Activated CD8-positive, alpha-beta memory T cell treated with anti-CD3 and anti-CD28 coated beads, Interleukin-2, amount 50 U/mL, for 24 hours (primary cell): ENCODE measurements around the gene GIMAP1.

Source experiments
- DNase-seq: peaks from one replicate; pipeline ENCODE4 v3.0.0-alpha.2; 2020; ENCODE audit errors: extremely low read depth

The GIMAP1 gene

DNA sequence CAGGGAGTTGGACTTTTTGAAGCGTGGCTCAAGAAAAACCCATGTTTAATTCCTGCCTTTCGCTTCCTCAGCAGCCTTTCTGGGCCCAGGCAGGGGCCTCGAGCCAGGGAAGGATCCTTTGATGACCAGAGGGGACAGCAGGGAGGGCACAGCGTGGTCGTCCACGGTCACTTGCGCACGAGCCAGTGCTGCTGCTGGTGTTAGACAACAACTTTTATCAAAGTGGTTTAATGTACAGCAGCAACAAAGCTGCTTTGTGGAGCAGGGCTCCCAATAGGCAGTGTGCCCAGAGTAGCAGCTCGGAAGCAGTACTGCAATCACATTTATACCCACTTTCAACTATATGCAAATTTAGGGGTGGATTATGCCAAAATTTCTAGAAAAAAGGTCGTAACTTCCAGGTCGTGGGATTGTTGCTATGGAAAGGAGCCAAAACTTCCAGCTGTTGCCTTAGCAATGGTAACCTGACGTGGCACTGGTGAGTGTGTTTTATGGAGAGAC lies 6.1 kb downstream of the GIMAP1 start:
- DNase-seq = no peak

DNA sequence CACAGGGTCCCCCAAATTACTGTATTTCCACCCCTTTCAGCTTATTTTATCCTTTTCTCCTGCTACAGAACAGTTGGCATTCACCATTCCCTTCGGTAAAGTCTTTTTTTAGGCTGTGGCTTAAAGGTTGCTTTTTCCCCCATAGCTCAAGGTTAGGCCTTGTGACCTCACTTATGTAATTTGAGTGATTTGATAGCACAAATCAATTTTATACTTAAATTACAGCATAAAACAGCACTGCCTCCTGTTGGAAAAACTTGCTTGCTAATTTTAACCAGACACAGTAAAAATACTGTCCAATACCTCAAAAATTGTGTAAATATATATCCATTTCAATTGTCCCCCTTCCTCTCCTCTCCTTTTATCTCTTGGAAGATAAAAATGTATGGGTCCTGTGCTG lies 7.1 kb downstream of the GIMAP1 start:
- no peak for DNase-seq

DNA sequence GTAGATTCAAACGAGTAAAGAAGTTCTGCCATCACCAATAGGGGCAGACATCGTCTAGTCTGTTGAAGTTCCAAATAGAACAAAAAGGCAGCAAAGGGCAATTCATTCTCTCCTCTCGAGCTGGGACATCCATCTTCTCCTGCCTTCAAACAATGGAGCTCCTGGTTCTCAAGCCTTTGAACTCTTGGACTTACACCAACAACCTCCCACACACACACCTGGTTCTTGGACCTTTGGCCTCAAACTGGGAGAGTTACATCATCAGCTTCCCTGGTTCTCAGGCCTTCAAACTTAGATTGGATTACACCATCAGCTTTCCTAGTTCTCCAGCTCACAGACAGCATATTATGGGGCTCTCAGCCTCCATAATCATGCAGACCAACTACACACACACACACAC lies 11.0 kb downstream of the GIMAP1 start:
- DNase-seq = no peak

DNA sequence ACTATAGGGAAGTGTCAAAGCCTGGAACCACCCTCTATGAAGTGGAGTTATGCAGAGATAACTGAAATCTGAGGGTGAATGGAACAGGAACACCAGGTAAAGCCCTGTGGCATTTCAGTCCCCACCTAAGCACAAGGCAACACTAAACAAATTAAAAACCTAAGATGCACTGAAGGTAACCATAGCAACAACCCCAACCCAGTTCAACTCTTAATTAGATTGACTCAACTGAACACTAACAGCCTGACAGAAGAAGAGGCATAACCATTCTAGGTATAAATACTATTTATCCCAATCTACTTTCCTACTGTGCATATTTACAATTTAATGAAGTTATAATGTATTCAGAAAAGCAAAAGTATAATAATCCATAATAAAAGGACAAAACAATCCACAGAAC lies 11.6 kb downstream of the GIMAP1 start:
- DNase-seq = no peak

DNA sequence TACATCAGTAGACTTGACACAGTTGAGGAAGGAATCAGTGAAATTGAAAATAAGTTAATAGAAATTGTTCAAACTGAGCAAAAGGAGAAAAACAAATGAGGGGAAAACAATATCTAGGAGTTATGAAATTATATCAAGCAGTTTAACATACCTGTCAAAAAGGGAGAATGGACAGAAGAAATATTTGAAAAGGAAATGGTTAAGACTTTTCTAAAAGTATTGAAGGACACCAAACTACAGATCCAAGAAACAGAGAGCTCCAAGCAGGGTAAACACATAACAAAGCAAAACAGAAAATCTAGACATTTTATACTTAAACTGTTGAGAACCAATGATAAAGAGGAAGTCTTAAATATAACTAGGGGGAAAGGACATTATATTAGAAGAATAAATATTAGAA lies 12.2 kb downstream of the GIMAP1 start:
- no peak for DNase-seq

DNA sequence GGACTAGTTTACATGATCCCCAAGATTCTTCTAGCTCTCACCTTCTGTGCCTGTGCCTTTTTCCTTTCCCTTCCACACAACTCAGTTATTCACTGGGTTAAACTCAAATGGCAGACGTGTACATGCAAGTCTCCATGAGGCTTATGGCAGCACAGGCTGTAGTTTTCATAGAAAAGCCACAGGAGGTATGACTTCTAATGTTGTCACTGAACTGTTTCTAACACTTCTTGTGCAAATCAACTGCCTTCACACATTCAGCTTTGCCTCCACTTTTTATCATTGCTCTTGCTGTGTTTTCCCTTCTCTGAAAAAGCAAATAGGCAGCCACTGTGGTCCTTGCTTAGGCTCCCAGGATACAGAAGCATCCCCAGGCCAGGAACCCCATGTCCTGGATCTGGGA lies 15.5 kb downstream of the GIMAP1 start:
- DNase-seq = no peak

DNA sequence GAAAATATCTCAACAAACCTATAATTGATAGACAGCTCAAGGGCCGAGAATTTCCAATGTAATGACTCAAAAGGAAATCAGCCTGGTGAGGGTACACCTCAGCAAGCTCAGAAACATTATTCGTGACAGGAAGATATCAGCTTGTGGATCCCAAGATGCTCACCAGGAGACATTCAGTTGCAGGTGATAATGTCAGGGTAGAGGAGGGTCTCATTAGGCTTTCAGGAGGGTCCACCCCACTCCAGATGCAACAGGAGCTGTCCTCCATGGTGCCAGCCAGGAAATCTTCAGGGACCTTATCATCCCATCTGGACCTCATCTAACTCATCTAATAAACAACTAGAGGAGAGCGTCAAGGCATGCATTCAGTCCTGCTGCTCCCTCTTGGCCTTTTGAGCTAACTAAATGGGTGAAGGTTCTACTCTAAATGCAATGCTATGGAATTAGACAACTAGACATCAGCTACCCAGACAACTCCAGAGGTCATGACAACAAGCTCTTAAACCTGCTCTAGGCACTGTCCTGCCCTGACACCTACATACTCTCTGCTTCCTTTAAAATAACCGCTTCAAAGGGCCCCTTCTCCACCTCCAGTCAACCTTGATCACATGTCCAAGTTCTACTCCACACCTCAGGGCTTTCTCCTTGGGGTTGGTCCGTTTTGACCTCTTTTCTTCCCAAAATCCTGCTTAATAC lies 16.5 kb downstream of the GIMAP1 start:
- DNase-seq = no peak

DNA sequence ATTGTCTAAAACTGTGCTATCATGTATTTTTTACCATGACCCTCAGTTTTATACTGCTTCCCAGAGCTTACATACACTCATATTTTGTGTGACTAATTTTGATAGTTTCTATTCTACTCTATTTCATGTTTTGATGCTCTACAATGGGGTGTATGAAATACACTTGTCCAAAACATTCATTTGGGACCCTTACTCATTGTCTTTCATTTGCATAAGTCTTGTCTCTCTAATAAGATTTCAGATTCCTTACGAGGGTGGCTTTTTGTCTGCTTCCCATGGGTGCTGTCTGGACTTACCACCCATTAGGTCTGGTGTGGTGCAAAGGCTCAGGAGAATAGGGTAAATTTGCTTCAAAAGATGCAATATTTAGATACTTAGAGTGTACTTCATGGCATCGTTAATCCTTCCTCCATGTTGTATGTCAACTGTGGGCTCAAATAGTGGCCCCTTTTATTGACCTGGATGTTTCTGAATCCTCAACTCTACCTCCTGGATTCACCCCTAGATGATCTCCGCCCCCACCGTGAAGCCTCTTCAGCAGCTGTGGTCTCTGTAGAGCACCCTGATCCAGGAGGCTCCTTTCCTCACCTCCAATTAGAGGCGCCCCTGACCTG lies 17.2 kb downstream of the GIMAP1 start:
- no peak for DNase-seq

DNA sequence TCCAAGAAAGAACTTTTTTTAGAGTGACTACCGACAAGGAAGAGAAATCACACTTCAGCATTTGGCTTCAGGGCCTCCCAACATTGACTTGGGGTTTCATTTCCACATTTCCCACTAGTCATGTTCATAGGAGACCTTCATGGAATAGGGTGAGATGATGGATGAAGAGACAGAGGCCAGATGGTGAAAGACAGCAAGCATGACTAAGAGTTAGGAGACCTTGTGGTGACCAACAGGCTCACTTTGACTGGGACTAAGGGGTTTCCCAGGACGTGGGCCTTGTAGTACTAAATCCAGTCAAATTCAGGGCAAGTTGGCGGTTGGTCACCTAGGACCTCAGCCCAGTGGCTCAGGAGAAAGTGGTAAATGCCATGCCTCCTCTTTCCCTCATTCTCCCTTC lies 17.8 kb downstream of the GIMAP1 start:
- no peak for DNase-seq

DNA sequence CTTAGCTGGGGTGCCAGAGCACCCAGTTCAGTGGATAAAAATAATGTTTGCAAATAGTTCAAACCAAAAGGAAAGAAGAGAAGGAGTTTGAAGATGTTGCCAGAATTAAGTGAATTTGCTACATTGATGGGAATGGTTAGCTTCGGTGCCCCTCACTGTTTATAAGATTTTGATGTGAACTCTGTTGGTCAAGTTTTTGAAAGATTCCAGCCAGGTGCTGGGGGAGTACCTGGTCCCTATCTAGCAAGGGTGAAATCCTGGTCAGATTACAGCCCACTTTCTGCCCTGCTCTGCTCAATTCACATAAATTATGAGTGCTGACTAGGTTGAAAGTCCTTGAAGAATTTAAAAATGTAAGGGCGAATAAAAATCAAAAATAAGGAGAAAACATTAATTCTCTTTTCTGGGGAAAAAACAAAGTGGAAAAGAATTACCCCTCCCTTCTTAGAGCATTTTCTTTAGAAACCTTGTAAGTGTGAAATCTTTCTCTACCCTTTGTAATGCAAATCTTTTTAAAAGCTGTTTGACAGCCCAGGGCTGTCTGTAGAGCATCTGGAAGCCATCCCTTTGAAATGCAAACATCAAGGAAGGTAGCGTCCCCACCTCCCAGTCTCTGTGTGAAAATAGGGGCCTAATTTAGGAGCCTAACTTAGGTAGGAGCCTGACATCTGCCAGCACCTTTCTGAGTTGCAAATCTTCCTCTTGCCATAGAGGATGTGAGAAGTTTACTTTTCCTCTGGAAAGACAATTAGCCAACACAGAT lies 19.4 kb downstream of the GIMAP1 start:
- DNase-seq = no peak

DNA sequence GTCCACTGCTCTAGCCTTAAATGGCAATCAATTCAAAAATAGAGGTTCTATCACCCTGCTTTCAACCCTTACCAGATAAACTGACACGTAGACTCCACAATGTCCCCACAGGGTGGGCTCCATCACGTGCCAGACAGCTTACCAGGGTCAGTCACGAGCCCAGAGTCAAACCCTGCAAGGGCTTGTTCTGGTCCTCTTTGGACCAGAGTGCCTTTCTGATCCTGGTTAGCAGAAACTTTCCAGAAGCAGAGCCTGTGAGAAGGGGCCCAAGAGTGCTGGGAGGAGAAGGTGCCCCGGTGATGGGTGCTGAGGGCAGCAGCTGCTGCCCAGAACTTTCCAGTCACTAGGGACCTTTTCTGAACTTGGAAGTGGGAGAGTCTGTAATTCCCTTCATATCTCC lies 20.5 kb downstream of the GIMAP1 start:
- no peak for DNase-seq

DNA sequence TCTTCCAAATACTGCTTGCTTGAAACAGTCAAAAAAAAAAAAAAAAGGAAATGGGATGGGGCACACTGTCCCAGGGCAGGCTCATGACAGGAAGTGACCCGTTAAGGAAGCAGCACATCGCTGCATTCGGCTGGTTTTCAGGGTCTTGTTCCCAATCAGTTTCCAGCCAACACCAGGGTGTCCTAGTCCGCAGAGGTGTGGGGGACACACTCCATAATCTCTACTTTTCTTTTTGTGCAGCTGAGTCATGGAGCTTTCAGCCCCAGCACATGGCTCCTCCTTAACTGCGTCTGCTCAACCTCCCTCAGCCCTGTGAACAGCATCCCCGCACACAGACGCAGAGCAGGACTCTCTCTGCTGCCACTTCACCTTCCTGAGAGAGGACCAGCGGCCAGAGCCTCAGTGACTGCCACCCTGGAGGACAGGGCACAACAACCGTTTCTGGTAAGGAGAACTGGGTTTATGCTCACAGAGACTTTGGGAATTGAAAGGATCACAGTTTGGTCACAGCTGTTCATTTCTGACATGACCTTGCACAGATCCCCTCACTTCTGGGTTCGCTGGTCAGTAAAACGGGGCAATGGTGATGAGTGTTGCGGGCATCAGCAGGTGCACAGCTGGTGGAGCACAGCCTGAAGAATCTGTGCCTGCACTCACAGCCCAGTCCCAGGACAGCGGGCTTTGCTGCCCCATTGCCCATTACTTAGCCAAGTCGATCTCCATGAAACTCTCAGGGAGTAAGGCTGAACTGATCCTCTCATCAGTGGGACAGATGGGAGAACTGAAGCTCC lies 21.0 kb downstream of the GIMAP1 start, which contains the start of gene GIMAP5:
Gene GIMAP5, plus strand, starts transcription at position 154 of the 791 bp plus-strand sequence. CDS start 3,467 bp downstream, outside the sequence.
- no peak for DNase-seq

DNA sequence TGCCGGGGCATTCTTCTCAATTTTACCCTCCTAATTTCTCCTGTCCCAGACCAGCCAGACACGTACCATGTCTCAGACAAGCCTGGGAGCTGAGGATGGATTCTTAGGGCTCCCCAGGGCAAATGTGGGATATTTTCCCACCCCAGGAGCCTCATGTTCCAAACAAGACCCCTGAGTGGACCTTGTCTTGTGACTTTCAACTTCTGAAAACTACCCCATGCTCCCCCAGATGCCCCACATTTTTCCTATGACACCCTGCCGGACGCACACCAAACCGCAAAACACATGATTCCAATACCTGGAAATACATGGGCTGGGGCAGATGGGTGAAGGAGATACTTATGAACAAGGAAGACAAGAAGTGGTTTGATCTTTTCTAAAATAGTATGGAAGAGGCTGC lies 21.7 kb downstream of the GIMAP1 start:
- no peak for DNase-seq

DNA sequence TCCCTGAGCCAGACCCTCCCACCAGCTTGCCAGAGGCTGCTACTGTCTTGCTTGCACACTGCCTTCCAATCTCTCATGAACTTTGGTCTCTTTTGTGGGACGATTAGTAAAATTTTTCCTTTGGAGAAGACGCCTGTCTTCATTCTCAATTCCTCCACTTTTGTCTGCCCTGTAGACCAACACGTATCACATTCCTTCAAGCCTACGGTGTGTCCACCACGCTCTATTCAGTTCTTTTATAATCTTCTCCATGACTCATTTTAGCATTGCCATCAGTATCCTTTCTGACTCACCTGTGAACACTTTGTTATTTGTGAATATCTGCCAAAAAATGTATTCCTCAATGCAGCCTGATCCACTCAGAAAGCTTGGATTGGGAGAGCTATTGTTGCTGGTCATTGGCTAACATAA lies 22.2 kb downstream of the GIMAP1 start:
- no peak for DNase-seq

DNA sequence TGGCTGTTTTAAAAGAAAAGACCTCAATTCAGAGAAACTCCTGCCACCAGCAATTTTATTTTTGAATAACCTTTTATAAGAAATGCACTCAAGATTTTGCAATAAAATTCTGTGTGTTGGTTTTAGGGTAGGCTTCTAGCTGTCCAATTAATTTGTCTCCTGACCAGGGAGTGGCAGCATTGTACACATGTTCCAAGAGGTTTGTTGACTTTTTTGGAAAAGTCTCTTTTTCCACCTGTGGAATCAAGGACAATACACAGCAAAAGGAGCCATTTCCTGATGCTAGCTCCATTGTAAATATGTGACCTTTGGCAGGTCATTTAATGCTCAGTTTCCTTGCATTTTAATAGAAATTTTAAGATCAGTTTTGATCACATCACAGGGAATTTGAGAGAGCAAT lies 22.6 kb downstream of the GIMAP1 start:
- no peak for DNase-seq

DNA sequence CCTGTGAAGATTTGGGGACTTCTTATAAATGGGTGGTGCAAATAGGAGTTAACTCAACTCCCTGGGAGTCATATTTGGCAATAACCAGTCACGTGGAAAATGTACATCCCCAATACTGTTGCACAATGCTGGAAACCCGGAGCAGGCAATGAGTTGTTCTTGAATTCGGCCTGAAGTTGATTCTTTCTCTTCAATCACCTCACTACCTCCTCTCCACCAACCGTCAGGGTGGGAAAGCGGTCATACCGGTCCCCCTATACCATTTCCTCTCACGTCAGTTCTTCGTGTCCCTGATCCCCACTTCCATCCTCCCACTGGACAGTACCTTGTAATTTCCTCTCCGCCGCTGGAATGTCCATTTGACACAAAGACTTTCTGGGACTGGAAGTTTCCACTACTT lies 23.6 kb downstream of the GIMAP1 start:
- DNase-seq = no peak

DNA sequence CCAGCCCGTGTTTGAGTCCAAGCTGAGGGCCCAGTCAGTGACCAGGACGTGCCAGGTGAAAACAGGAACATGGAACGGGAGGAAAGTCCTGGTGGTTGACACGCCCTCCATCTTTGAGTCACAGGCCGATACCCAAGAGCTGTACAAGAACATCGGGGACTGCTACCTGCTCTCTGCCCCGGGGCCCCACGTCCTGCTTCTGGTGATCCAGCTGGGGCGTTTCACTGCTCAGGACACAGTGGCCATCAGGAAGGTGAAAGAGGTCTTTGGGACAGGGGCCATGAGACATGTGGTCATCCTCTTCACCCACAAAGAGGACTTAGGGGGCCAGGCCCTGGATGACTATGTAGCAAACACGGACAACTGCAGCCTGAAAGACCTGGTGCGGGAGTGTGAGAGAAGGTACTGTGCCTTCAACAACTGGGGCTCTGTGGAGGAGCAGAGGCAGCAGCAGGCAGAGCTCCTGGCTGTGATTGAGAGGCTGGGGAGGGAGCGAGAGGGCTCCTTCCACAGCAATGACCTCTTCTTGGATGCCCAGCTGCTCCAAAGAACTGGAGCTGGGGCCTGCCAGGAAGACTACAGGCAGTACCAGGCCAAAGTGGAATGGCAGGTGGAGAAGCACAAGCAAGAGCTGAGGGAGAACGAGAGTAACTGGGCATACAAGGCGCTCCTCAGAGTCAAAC lies 26.0 kb downstream of the GIMAP1 start:
- DNase-seq = no peak

DNA sequence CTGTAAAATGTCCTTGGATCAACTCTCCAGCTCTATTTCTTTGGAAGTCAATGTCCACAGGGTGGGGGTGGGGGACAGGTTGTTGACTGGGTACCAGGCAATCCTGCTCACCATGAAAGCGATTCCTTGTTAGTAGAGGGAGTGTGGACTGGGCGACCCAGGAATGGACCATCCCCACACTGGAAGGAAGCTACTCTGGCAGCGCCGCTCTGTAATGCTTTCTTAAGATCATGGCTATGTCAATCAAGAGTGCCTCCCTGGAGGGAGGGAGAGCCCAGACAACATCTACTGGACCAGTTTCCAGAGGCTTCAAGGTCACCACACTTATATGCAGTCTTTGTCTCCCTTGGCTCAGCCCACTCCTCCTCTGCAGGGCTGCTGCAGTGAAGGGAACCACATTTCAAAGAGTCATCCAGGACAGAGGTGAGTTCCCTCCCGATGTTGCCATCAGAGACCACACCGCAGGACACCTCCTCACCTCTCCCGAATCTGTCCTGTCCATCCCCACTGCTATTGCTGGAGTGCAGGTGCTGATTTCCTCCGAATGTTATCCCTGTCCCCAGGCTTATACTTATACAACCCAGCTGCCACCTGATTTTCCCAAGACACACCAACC lies 27.7 kb downstream of the GIMAP1 start:
- no peak for DNase-seq

DNA sequence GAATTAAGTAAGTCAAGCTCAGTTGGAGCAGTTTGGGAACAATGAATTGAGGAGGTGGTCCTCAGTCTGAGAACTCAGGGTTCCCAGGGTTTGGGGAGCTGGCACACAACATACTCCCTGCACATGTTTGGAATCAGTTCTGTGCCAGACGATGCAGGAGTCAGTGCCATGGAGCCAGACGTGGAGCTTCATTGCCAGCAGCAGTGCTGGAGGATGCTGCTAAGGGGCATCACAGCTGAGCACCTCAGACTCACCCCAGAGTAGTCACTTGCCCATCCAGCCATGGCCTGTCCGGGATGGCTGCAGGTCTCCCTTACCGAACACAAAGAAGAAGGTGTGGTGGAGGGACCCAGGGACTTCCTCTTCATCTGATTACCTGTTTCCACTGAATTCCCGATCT lies 28.7 kb downstream of the GIMAP1 start:
- no peak for DNase-seq

DNA sequence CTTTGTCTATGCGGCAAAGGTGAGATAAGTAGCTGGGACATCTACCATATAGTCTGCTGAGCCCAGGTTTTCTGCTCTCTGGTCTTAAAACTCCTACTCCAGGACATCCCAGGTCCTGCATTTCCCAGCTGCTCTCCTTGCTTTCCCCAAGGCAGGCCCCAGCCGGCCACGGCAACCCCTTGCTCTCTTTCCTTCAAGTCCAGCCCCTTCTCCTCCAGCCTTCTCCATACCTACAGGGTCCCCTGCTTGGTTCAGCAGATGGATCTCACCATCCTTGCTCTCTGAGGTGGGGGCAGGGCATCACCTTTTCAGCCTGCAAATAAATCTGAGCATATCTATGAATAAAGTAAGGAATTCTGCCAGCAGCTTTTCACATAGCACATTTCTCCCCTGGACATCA lies 29.5 kb downstream of the GIMAP1 start:
- DNase-seq = no peak

DNA sequence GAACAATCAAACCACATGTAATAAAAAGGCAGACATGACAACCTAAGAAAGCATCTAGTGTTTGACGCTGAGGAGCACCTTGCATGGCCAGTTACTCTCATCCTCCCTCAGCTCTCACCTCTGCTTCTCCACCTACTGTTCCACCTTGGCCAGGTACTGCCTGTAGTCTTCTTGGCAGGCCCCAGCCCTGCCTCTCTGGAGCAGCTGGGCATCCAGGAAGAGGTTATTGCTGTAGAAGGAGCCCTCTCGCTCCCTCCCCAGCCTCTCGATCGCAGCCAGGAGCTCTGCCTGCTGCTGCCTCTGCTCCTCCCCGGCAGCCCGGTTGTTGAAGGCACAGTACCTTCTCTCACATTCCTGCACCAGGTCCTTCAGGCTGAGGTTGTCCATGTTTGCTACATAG lies 30.5 kb downstream of the GIMAP1 start:
- no peak for DNase-seq
